Measurements from ENCODE around the gene PCSK5.

- no peak for TF ChIP-seq POLR2AphosphoS5 (IDR thresholded peaks at IDR 0.05)
- TF ChIP-seq CTCF (IDR thresholded peaks at IDR 0.05 in 8 of 11, conservative IDR thresholded peaks at IDR 0.05 in 3 of 11) = no peak
These were observed 72.2 kb downstream of the PCSK5 start for GRCh38 chr9:75962662-75963036.
